ENCODE data around the gene SNAP47.

Gene SNAP47

GRCh38 chr1:227732586-227733308 is 2.5 kb upstream of the SNAP47 start:
- no peak for FAIRE-seq

GRCh38 chr1:227733309-227733705 is 1.9 kb upstream of the SNAP47 start:
- no peak for FAIRE-seq

- no peak for FAIRE-seq
Observed at GRCh38 chr1:227733751-227734545, 1.3 kb upstream of the SNAP47 start.

GRCh38 chr1:227734546-227734855 is 734 bp upstream of the SNAP47 start:
- FAIRE-seq = no peak

GRCh38 chr1:227735539-227736285 is 477 bp downstream of the SNAP47 start:
- FAIRE-seq = no peak

- FAIRE-seq = no peak
Observed at GRCh38 chr1:227736814-227737432, 1.7 kb downstream of the SNAP47 start.

GRCh38 chr1:227738820-227739219 is 3.6 kb downstream of the SNAP47 start:
- no peak for FAIRE-seq

- no peak for FAIRE-seq
Observed at GRCh38 chr1:227739636-227740035, 4.4 kb downstream of the SNAP47 start.

GRCh38 chr1:227740401-227740960 is 5.2 kb downstream of the SNAP47 start:
- FAIRE-seq = no peak

GRCh38 chr1:227741166-227741870 is 6.1 kb downstream of the SNAP47 start:
- no peak for FAIRE-seq

- FAIRE-seq = no peak
Observed at GRCh38 chr1:227742738-227743715, 7.8 kb downstream of the SNAP47 start.

GRCh38 chr1:227744668-227745067 is 9.4 kb downstream of the SNAP47 start:
- no peak for FAIRE-seq

GRCh38 chr1:227745568-227746265 is 10.5 kb downstream of the SNAP47 start:
- no peak for FAIRE-seq

- no peak for FAIRE-seq
Observed at GRCh38 chr1:227746676-227747075, 11.4 kb downstream of the SNAP47 start.

GRCh38 chr1:227747382-227747781 is 12.1 kb downstream of the SNAP47 start:
- FAIRE-seq = no peak

GRCh38 chr1:227747948-227748495 is 12.8 kb downstream of the SNAP47 start:
- FAIRE-seq = no peak

GRCh38 chr1:227748496-227749182 is 13.4 kb downstream of the SNAP47 start:
- peak; percentile 86 for FAIRE-seq

GRCh38 chr1:227749225-227749624 is 14.0 kb downstream of the SNAP47 start:
- no peak for FAIRE-seq

Data from endometrium (tissue), 2 donors.